Astrocyte (in vitro differentiated cells and primary cell): ENCODE data around the gene RNF169. TPM values are rescaled to one million over a fixed set of nuclear protein-coding genes. Genes with fewer than 3 reads are reported as not detected.

Source experiments
- DNase-seq: peaks from one replicate; pipeline ENCODE4 v3.0.0-alpha.2; 2010; ENCODE audit warnings: low read depth
- FAIRE-seq: peaks from 2 replicates; lab custom pipeline; 2011; peaks lifted over from hg19 to GRCh38; lab: Jason Lieb, UNC
- H2AFZ ChIP-seq: 2 replicates; pipeline ENCODE4 v1.6.0; 2012; ENCODE audit warnings: low read depth, low read length, inconsistent platforms
- H3K27ac ChIP-seq: 2 replicates; pipeline ENCODE4 v1.5.1; 2011; ENCODE audit warnings: low read depth, low read length, inconsistent platforms
- H3K27me3 ChIP-seq: 2 replicates; pipeline ENCODE4 v1.6.0; 2011; ENCODE audit warnings: low read length, inconsistent platforms; ENCODE audit not compliant: insufficient read depth
- H3K36me3 ChIP-seq: 2 replicates; pipeline ENCODE4 v1.5.1; 2011; ENCODE audit warnings: low read length, inconsistent platforms; ENCODE audit not compliant: insufficient read depth
- H3K4me1 ChIP-seq: 2 replicates; pipeline ENCODE4 v1.5.1; 2011; ENCODE audit warnings: low read length, inconsistent platforms; ENCODE audit not compliant: insufficient read depth
- H3K4me2 ChIP-seq: 2 replicates; pipeline ENCODE4 v1.6.0; 2012; ENCODE audit warnings: low read length, inconsistent platforms
- H3K4me3 ChIP-seq: 2 replicates; pipeline ENCODE4 v1.5.1; 2011; ENCODE audit warnings: low read depth, mild to moderate bottlenecking, low read length, inconsistent platforms; ENCODE audit not compliant: insufficient read depth
- H3K79me2 ChIP-seq: 2 replicates; pipeline ENCODE4 v1.6.0; 2012; ENCODE audit warnings: mild to moderate bottlenecking, low read length, inconsistent platforms; ENCODE audit not compliant: insufficient read depth
- H3K9ac ChIP-seq: 2 replicates; pipeline ENCODE4 v1.6.0; 2012; ENCODE audit warnings: mild to moderate bottlenecking, low read length, inconsistent platforms
- H3K9me3 ChIP-seq: 2 replicates; pipeline ENCODE4 v1.5.1; 2012; ENCODE audit warnings: low read depth, mild to moderate bottlenecking, low read length, inconsistent platforms; ENCODE audit not compliant: insufficient read depth
- H4K20me1 ChIP-seq: 2 replicates; pipeline ENCODE4 v1.6.0; 2012; ENCODE audit warnings: low read length, inconsistent platforms; ENCODE audit not compliant: insufficient read depth
- H3K27ac Mint-ChIP-seq: one replicate; pipeline ENCODE4 v1.8.0; 2021; ENCODE audit warnings: mild to moderate bottlenecking, mixed read lengths; ENCODE audit not compliant: unreplicated experiment
- H3K27me3 Mint-ChIP-seq: one replicate; pipeline ENCODE4 v1.8.0; 2021; ENCODE audit warnings: low read depth, mixed read lengths; ENCODE audit not compliant: unreplicated experiment
- H3K36me3 Mint-ChIP-seq: one replicate; pipeline ENCODE4 v1.8.0; 2021; ENCODE audit warnings: low read depth, mixed read lengths; ENCODE audit not compliant: unreplicated experiment
- H3K4me1 Mint-ChIP-seq: one replicate; pipeline ENCODE4 v1.8.0; 2021; ENCODE audit warnings: low read depth, mixed read lengths; ENCODE audit not compliant: unreplicated experiment
- H3K4me3 Mint-ChIP-seq: one replicate; pipeline ENCODE4 v1.8.0; 2021; ENCODE audit warnings: mild to moderate bottlenecking, moderate library complexity, mixed read lengths; ENCODE audit not compliant: unreplicated experiment
- H3K9me3 Mint-ChIP-seq: one replicate; pipeline ENCODE4 v1.8.0; 2021; ENCODE audit warnings: mild to moderate bottlenecking, mixed read lengths; ENCODE audit not compliant: unreplicated experiment
- EZH2 ChIP-seq: IDR thresholded peaks from 2 replicates; pipeline ENCODE4 v1.6.1; 2012; ENCODE audit warnings: mild to moderate bottlenecking, low read length, inconsistent platforms; ENCODE audit not compliant: insufficient read depth
- total RNA-seq: library from RNA; stranded (reverse); gene quantifications from 2 replicates; pipeline ENCODE4 v1.2.1, GENCODE V29; 2021
- TF ChIP-seq, protein P1 (sequence below): IDR thresholded peaks from 2 replicates; pipeline ENCODE4 v1.5.1; 2011; ENCODE audit warnings: low read depth, mild to moderate bottlenecking, inconsistent platforms, low read length, moderate library complexity; ENCODE audit not compliant: insufficient read depth

RNF169 gene
- total RNA-seq, 1 donor from 2014 or later = 10.7 TPM

DNA sequence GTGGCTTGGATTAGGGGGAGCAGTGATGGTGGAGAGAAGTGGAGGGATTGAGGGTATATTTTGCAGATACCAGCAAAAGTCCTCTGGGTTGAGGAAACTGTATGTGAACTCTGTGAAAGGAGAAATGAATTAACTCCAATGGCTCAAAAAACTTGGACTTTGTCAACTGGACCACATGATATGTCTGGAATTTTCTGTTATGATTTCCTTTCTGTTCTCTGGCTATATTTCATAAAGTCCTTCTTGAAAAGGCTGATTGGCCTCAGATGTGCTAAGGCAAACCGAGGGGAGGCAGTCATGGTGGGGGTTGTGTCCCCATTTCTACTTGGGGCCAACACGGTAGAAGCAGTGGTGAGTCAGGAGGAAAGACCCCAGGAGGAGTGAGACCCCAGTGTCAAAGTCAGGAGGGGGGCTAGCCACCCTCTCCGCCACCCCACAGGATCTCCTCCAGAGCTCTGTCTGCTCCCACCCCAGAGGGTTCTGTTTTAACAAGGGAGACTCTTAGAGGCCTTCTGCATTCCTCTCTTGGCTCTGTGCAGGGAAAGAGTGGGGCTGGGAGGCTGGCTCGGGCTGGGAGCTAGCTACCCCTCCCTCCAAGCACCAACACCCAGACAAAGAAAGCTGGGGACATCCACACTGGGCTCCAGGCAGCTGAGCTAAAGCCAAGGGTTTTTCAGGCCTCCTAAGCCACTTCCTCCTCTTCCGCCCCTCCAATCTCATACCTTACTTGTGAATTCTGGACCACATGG is 31.3 kb upstream of the RNF169 start:
- Histone ChIP-seq H3K4me3 (no peak overlapping the region), H3K79me2 (no peaks in the 10 kb centered on the region), H3K4me2 (no peak overlapping the region), H3K36me3 (no peaks in the 10 kb centered on the region), H4K20me1 (no peaks in the 10 kb centered on the region), H3K27me3 (no peaks in the 10 kb centered on the region), H3K9me3 (no peaks in the 10 kb centered on the region), H3K27ac (no peak overlapping the region), H3K9ac (no peak overlapping the region), H2AFZ (no peak overlapping the region), H3K4me1 (no peaks in the 10 kb centered on the region)
- peaks cover 3% of the 10 kb centered on the region for H3K4me1 Mint-ChIP-seq
- peaks cover 35% of the 10 kb centered on the region for H3K27me3 Mint-ChIP-seq
- DNase-seq = no peak
- FAIRE-seq = no peak
- H3K9me3 Mint-ChIP-seq = peaks cover 2% of the 10 kb centered on the region
- H3K36me3 Mint-ChIP-seq = no peaks in the 10 kb centered on the region
- no peak overlapping the region for H3K4me3 Mint-ChIP-seq
- TF ChIP-seq EZH2 = no peak
- TF ChIP-seq, protein P1, sequence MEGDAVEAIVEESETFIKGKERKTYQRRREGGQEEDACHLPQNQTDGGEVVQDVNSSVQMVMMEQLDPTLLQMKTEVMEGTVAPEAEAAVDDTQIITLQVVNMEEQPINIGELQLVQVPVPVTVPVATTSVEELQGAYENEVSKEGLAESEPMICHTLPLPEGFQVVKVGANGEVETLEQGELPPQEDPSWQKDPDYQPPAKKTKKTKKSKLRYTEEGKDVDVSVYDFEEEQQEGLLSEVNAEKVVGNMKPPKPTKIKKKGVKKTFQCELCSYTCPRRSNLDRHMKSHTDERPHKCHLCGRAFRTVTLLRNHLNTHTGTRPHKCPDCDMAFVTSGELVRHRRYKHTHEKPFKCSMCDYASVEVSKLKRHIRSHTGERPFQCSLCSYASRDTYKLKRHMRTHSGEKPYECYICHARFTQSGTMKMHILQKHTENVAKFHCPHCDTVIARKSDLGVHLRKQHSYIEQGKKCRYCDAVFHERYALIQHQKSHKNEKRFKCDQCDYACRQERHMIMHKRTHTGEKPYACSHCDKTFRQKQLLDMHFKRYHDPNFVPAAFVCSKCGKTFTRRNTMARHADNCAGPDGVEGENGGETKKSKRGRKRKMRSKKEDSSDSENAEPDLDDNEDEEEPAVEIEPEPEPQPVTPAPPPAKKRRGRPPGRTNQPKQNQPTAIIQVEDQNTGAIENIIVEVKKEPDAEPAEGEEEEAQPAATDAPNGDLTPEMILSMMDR = no peak
- H3K27ac Mint-ChIP-seq = peak overlapping the region; percentile 79

DNA sequence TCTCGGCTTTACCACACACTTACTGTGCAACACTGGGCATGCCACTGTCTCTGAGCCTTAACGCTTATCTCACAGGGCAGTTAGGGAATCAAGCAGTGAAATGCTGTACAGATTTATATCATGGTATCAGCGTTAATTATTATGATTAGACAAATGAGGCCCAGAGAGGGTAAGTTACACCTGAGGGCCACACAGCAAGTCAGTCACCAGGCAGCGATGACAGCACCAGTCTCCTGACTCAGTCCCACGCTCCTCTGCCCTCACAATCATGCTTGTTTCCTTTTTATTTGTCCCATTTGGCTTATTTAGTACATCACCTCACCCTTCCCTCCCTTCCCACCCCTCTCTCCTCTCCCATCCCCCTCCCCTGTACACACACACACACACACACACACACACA is 29.6 kb upstream of the RNF169 start:
- Histone ChIP-seq H3K4me2 (no peak overlapping the region), H3K9me3 (no peaks in the 10 kb centered on the region), H2AFZ (no peak overlapping the region), H3K4me1 (no peaks in the 10 kb centered on the region), H3K4me3 (no peak overlapping the region), H3K36me3 (no peaks in the 10 kb centered on the region), H3K9ac (no peak overlapping the region), H3K27me3 (peaks cover 8% of the 10 kb centered on the region), H3K79me2 (no peaks in the 10 kb centered on the region), H3K27ac (no peak overlapping the region), H4K20me1 (no peaks in the 10 kb centered on the region)
- no peaks in the 10 kb centered on the region for H3K36me3 Mint-ChIP-seq
- FAIRE-seq (no peak), DNase-seq (no peak)
- peaks cover 2% of the 10 kb centered on the region for H3K9me3 Mint-ChIP-seq
- TF ChIP-seq, protein P1 = no peak
- peaks cover 3% of the 10 kb centered on the region for H3K4me1 Mint-ChIP-seq
- no peak overlapping the region for H3K27ac Mint-ChIP-seq
- H3K4me3 Mint-ChIP-seq = no peak overlapping the region
- peaks cover 39% of the 10 kb centered on the region for H3K27me3 Mint-ChIP-seq
